Neural crest cell (in vitro differentiated cells): Measurements from ENCODE around the gene TNFSF18. TPM values are rescaled to one million over a fixed set of nuclear protein-coding genes. Genes with fewer than 3 reads are reported as not detected.

Experiments
- DNase-seq: peaks from one replicate; pipeline ENCODE4 v3.0.0; 2021; ENCODE audit warnings: low read depth, mixed read lengths, low spot score
- H3K27ac Mint-ChIP-seq: one replicate; pipeline ENCODE4 v1.8.0; 2021; ENCODE audit warnings: mild to moderate bottlenecking, mixed read lengths; ENCODE audit not compliant: unreplicated experiment
- H3K27me3 Mint-ChIP-seq: 2 replicates; pipeline ENCODE4 v1.8.0; 2021; ENCODE audit warnings: low read depth, mild to moderate bottlenecking, mixed read lengths
- H3K36me3 Mint-ChIP-seq: 2 replicates; pipeline ENCODE4 v1.8.0; 2021; ENCODE audit warnings: low read depth, mild to moderate bottlenecking, mixed read lengths
- H3K4me1 Mint-ChIP-seq: 2 replicates; pipeline ENCODE4 v1.8.0; 2021; ENCODE audit warnings: mixed read lengths
- H3K4me3 Mint-ChIP-seq: one replicate; pipeline ENCODE4 v1.8.0; 2021; ENCODE audit warnings: mild to moderate bottlenecking, mixed read lengths
- H3K9me3 Mint-ChIP-seq: 2 replicates; pipeline ENCODE4 v1.8.0; 2021; ENCODE audit warnings: mixed read lengths
- total RNA-seq: library from RNA; stranded (reverse); gene quantifications from 2 replicates; pipeline ENCODE4 v1.2.1, GENCODE V29; 2021
- TF ChIP-seq, protein P1 (sequence below): fragments of 200-600 bp; sonication (generic); conservative IDR thresholded peaks from 2 replicates; pipeline ENCODE4 v1.5.0; 2021; ENCODE audit warnings: antibody characterized with exemption, mild to moderate bottlenecking

The TNFSF18 gene
- total RNA-seq, 1 donor from 2014 or later, result not detected

- TF ChIP-seq, protein P1, sequence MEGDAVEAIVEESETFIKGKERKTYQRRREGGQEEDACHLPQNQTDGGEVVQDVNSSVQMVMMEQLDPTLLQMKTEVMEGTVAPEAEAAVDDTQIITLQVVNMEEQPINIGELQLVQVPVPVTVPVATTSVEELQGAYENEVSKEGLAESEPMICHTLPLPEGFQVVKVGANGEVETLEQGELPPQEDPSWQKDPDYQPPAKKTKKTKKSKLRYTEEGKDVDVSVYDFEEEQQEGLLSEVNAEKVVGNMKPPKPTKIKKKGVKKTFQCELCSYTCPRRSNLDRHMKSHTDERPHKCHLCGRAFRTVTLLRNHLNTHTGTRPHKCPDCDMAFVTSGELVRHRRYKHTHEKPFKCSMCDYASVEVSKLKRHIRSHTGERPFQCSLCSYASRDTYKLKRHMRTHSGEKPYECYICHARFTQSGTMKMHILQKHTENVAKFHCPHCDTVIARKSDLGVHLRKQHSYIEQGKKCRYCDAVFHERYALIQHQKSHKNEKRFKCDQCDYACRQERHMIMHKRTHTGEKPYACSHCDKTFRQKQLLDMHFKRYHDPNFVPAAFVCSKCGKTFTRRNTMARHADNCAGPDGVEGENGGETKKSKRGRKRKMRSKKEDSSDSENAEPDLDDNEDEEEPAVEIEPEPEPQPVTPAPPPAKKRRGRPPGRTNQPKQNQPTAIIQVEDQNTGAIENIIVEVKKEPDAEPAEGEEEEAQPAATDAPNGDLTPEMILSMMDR, result no peak
- Mint-ChIP-seq H3K36me3 (no peaks in the 10 kb centered on the region), H3K27ac (no peak overlapping the region), H3K4me3 (no peak overlapping the region), H3K4me1 (no peaks in the 10 kb centered on the region), H3K9me3 (no peaks in the 10 kb centered on the region), H3K27me3 (no peaks in the 10 kb centered on the region)
- no peak for DNase-seq
These were observed 2.0 kb upstream of the TNFSF18 start for GRCh38 chr1:173052681-173053196.

DNA sequence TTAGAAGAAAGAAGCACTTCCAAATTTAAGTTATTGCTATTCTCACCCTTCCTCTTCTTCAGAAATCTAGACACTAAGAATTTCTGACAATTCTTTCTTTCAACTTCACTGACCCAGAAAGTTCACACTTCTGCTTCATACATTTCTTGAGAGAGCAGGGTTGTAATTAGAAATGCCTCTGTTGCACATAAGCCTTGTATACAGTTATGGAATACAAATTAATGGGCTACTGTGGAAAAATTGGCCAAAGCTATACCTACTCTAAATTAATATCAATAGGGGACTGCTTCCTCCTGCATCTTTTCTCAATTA is 1.5 kb downstream of the TNFSF18 start:
- Mint-ChIP-seq H3K27ac (no peak overlapping the region), H3K36me3 (no peaks in the 10 kb centered on the region)

DNA sequence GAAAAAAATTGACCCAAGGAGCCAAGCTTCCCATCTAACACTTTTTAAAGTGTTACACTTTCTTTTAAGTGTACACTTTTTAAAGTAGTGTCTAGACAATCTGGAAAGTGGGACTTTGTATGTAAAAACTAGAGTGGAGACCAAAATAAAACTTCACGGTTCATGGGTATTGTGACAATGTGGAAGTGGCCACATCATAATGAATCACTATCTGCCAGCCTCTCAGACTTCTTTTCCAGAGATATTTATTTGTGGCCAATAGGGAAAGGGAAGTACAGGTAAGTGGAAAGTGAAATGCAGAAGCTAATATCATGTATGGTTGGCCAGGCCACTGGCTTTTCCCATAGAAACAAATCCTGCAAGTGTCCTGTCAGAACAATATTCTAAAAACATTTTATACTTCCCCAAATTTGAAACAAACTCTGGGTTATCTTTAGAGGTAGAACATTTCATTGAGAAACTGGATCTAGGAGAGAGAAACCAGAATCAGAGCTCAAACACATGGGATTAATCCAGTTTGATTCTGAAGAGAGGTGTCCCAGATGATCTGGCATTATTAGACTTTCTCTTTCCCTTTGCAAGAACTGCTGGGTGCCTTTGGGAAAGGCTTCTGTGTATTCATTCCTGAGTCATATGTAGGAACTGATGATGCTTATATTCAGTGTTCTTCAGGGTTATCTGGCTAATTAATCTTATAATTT is 2.0 kb downstream of the TNFSF18 start:
- TF ChIP-seq, protein P1, result no peak

More for the DNA sequence above, 1.5 kb downstream of the TNFSF18 start:
- no peaks in the 10 kb centered on the region for H3K4me1 Mint-ChIP-seq
- no peaks in the 10 kb centered on the region for H3K9me3 Mint-ChIP-seq
- no peak overlapping the region for H3K4me3 Mint-ChIP-seq
- no peak for DNase-seq
- TF ChIP-seq, protein P1, result no peak
- no peaks in the 10 kb centered on the region for H3K27me3 Mint-ChIP-seq

GRCh38 chr1:173044656-173045055 is 6.1 kb downstream of the TNFSF18 start:
- H3K4me3 Mint-ChIP-seq, result no peak overlapping the region
- TF ChIP-seq, protein P1, result no peak
- no peaks in the 10 kb centered on the region for H3K9me3 Mint-ChIP-seq
- H3K36me3 Mint-ChIP-seq, result no peaks in the 10 kb centered on the region
- H3K27me3 Mint-ChIP-seq, result no peaks in the 10 kb centered on the region
- DNase-seq, result no peak
- no peaks in the 10 kb centered on the region for H3K4me1 Mint-ChIP-seq
- H3K27ac Mint-ChIP-seq, result no peak overlapping the region

More for the DNA sequence above, 2.0 kb downstream of the TNFSF18 start:
- Mint-ChIP-seq H3K4me3 (no peak overlapping the region), H3K27ac (no peak overlapping the region), H3K9me3 (no peaks in the 10 kb centered on the region), H3K36me3 (no peaks in the 10 kb centered on the region), H3K4me1 (no peaks in the 10 kb centered on the region), H3K27me3 (no peaks in the 10 kb centered on the region)
- DNase-seq, result no peak

GRCh38 chr1:173043253-173043652 is 7.5 kb downstream of the TNFSF18 start:
- Mint-ChIP-seq H3K4me3 (no peak overlapping the region), H3K36me3 (no peaks in the 10 kb centered on the region), H3K27ac (no peak overlapping the region), H3K9me3 (no peaks in the 10 kb centered on the region), H3K4me1 (no peaks in the 10 kb centered on the region), H3K27me3 (no peaks in the 10 kb centered on the region)
- no peak for DNase-seq
- TF ChIP-seq, protein P1, result no peak
